Upper lobe of right lung (tissue), 1 donor: ENCODE measurements around the gene MAFG. TPM values are rescaled to one million over a fixed set of nuclear protein-coding genes. Genes with fewer than 3 reads are reported as not detected.
A peak's percentile ranks its signal among the peaks of the same experiment; 100 is the strongest.

ENCODE experiments used
- ATAC-seq: fragments of 200-7000 bp; cut with Tn5 transposase; one replicate; pipeline ENCODE4 v1.9.1; 2020; ENCODE audit warnings: mild to moderate bottlenecking, moderate library complexity
- DNase-seq: peaks from one replicate; pipeline ENCODE4 v3.0.0-alpha.2; 2020
- H3K27ac ChIP-seq: fragments of 200-600 bp; one replicate; pipeline ENCODE4 v1.8.0; 2022
- H3K27me3 ChIP-seq: fragments of 200-600 bp; one replicate; pipeline ENCODE4 v1.8.0; 2022; ENCODE audit warnings: mild to moderate bottlenecking
- H3K36me3 ChIP-seq: fragments of 200-600 bp; one replicate; pipeline ENCODE4 v1.8.0; 2022
- H3K4me1 ChIP-seq: fragments of 200-600 bp; one replicate; pipeline ENCODE4 v1.8.0; 2022
- H3K4me3 ChIP-seq: fragments of 200-600 bp; one replicate; pipeline ENCODE4 v1.8.0; 2022; ENCODE audit warnings: mild to moderate bottlenecking
- H3K9me3 ChIP-seq: fragments of 200-600 bp; one replicate; pipeline ENCODE4 v1.8.0; 2022
- CTCF ChIP-seq: fragments of 200-600 bp; IDR thresholded peaks from one replicate; pipeline ENCODE4 v1.8.0; 2022; ENCODE audit warnings: antibody characterized with exemption
- intact Hi-C: fragments of 100-400 bp; cut with DNase I; formaldehyde crosslinking; loops from one replicate; pipeline ENCODE4 v1.11.0; 2022
- total RNA-seq: library from RNA; stranded (reverse); fragmentation: NEBNext Ultra II Directional; extraction: Animal tissue kit (Norgen Biotek cat#: 25700); gene quantifications from one replicate; pipeline ENCODE4 v1.2.1, GENCODE V29; 2021
- donor health status: DM: no; HTN: yes; CAD: no; lungs with severe emphysema.

Gene MAFG
- total RNA-seq, 1 donor from 2014 or later, result 35.9 TPM

- Histone ChIP-seq H3K4me1 (peaks cover 41% of the 10 kb centered on the region), H3K27ac (peak overlapping the region; percentile 90), H3K36me3 (no peaks in the 10 kb centered on the region), H3K4me3 (peak overlapping the region; percentile 86), H3K27me3 (no peaks in the 10 kb centered on the region), H3K9me3 (no peaks in the 10 kb centered on the region)
- intact Hi-C loops, result no loop called here
- ATAC-seq (no peak), DNase-seq (no peak)
- TF ChIP-seq CTCF, result no peak
Observed at GRCh38 chr17:81927152-81927652, 333 bp downstream of the MAFG start.

DNA sequence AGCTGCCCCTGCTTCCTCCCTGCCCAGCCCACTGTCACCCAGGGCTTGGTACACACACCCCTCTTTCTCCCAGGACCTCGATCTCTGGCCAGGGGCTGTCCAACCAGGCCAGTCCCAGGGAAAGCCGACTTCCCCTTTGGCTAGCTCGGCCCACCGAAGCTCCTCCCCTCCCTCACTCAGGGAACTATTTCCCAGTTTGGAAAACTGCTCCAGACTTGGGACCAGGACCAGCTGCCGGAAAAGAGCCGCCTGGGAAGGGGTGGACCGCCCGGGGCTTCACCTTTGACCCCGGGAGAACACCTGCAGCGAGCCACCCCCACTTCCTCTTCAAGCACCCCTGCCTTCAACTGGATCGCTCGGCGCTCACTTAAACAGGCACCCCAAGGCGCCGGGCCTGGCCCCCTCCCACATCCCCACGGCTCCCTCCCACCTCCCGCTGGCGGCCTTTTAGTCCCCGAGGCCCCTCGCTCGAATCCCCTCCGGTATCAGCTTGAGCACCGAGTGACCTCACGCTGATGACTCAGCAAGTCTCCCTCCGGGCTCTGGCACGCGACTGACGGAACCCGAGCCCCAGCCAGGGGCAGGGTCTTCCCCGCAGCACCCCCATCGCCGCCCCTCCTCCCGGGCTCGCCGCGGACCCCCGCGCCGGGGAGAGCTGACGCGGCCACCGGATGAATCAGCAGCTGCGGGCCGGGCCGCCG, 934 bp downstream of the MAFG start:
- peak; percentile 64 for ATAC-seq
- Histone ChIP-seq H3K4me3 (peak overlapping the region; percentile 86), H3K27ac (peak overlapping the region; percentile 90), H3K9me3 (no peaks in the 10 kb centered on the region), H3K4me1 (peaks cover 41% of the 10 kb centered on the region), H3K36me3 (peaks cover 3% of the 10 kb centered on the region), H3K27me3 (no peaks in the 10 kb centered on the region)
- intact Hi-C loops, result no loop called here
- DNase-seq, result peak; percentile 87
- no peak for TF ChIP-seq CTCF

DNA sequence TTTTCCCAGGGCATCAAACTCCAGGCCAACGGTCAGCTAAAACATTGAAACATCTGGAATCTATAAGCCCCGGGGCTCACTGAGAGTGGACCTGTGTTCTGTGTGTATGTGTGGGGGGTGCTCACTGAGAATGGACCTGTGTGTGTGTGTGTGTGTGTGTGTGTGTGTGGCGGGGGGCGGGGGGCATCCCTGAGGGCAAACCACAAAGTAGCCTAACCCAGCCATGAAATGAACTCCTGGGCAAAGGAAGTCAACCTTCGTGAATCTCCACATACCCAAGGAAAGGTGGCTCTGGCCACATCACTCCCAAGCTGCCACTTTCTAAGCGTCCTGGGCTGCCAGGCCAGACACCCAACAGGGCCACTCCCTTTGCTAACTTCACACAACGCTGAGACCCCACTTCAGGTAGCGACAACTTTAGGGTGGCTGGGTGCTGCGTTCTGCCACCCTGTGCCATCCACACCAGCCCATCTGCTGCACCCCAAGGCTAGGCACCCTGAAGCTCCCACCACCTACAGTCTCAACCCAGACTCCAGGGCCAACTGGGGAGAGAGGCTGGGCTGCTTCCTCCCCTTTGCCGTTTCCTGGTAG, 1.6 kb downstream of the MAFG start:
- H3K27ac ChIP-seq, result peak overlapping the region; percentile 90
- H3K27me3 ChIP-seq, result no peaks in the 10 kb centered on the region
- intact Hi-C loops, result no loop called here
- peaks cover 7% of the 10 kb centered on the region for H3K36me3 ChIP-seq
- H3K4me3 ChIP-seq, result peak overlapping the region; percentile 86
- H3K9me3 ChIP-seq, result no peaks in the 10 kb centered on the region
- DNase-seq (no peak), ATAC-seq (no peak)
- no peak for TF ChIP-seq CTCF
- H3K4me1 ChIP-seq, result peaks cover 41% of the 10 kb centered on the region

DNA sequence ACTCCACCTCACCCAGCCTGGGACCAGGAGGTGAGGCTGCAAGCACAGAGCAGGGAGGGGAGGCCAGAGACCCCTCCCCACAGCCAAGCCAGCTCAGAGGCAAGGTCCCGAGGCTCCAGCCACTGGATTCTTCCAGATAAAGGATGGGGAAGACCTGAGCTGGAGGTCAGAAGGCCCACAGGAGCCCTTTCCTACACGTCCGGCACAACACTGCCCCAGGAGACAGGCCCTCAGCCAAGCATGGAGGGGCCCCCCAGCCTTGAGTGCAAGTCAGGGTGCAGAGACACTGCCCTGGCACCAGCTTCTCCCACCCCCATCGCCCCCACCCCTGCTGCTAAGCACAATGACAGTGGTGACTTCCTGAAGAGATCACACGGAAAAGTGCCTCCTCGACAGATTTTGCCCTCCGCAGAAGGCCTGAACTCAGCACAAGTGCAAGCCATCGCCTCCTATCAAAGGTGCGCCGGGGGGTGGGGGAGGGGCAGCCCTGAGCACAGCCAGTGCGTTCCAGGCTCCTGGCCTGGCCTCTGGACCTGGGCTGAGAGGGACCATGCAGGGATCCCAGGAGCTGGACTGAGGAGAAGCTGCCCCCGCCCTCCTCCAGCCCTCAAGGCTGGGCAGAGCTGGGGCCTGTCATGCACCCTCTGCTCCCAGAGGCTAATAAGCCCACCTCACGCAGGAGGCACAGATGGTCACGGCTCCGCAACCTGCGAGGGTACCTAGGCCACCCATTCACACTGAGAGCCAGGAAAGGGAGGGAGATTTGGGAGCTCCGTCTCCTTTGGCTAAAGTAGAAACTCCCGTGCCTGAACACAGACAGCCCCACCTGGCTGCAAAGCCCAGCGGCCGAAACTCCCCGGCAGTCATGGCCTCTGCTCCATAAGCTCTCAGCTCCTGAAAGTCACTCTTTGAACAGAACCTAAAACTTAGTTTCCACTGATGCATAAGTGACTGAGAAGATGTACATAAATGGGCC, 2.7 kb downstream of the MAFG start:
- Histone ChIP-seq H3K36me3 (peaks cover 15% of the 10 kb centered on the region), H3K4me1 (peaks cover 41% of the 10 kb centered on the region), H3K4me3 (no peak overlapping the region), H3K27ac (peak overlapping the region; percentile 30), H3K27me3 (no peaks in the 10 kb centered on the region), H3K9me3 (no peaks in the 10 kb centered on the region)
- intact Hi-C loops, result no loop called here
- no peak for DNase-seq
- no peak for TF ChIP-seq CTCF
- ATAC-seq, result no peak
